NCI-H1694 treated with DMSO at 0.1 percent for 48 hours (cell line): ENCODE measurements around the gene TRIP11.
A peak's percentile ranks its signal among the peaks of the same experiment; 100 is the strongest.

Experiments used
- DNase-seq: peaks from one replicate; lab custom pipeline; 2025; lab: John Stamatoyannopoulos, UW

Gene TRIP11

GRCh38 chr14:91955168-91955567 is 84.7 kb downstream of the TRIP11 start:
- DNase-seq: no peak

- no peak for DNase-seq
Observed at GRCh38 chr14:91953170-91953985, 86.5 kb downstream of the TRIP11 start.

GRCh38 chr14:91947475-91948184 is 92.2 kb downstream of the TRIP11 start, which contains the start of gene FBLN5:
FBLN5 (minus strand) TSS chr14:91947694; CDS start chr14:91947229, 465 bp downstream.
- DNase-seq: no peak

GRCh38 chr14:91946622-91947474 is 93.0 kb downstream of the TRIP11 start:
- DNase-seq: peak; percentile 50

GRCh38 chr14:91945751-91946621 is 93.9 kb downstream of the TRIP11 start:
- DNase-seq: no peak

- no peak for DNase-seq
Observed at GRCh38 chr14:91942946-91943345, 96.9 kb downstream of the TRIP11 start.

- DNase-seq: no peak
Observed at GRCh38 chr14:91942128-91942527, 97.7 kb downstream of the TRIP11 start.

- DNase-seq: no peak
Observed at GRCh38 chr14:91940209-91940608, 99.7 kb downstream of the TRIP11 start.

- no peak for DNase-seq
Observed at GRCh38 chr14:91935586-91935985, 104.3 kb downstream of the TRIP11 start.

- DNase-seq: no peak
Observed at GRCh38 chr14:91934554-91935285, 105.1 kb downstream of the TRIP11 start.

- no peak for DNase-seq
Observed at GRCh38 chr14:91931478-91932088, 108.3 kb downstream of the TRIP11 start.

GRCh38 chr14:91929700-91930099 is 110.2 kb downstream of the TRIP11 start:
- DNase-seq: no peak

GRCh38 chr14:91927800-91928199 is 112.1 kb downstream of the TRIP11 start:
- DNase-seq: no peak

- DNase-seq: no peak
Observed at GRCh38 chr14:91927191-91927590, 112.7 kb downstream of the TRIP11 start.

GRCh38 chr14:91926131-91926890 is 113.5 kb downstream of the TRIP11 start:
- no peak for DNase-seq

- DNase-seq: no peak
Observed at GRCh38 chr14:91925727-91926121, 114.1 kb downstream of the TRIP11 start.

- DNase-seq: no peak
Observed at GRCh38 chr14:91925001-91925726, 114.7 kb downstream of the TRIP11 start.

GRCh38 chr14:91920526-91920925 is 119.3 kb downstream of the TRIP11 start:
- DNase-seq: no peak

GRCh38 chr14:91919814-91920213 is 120.0 kb downstream of the TRIP11 start:
- DNase-seq: no peak
